GM12801 (cell line): ENCODE data around the gene PRCP.

Experiments
- TF ChIP-seq, protein P1 (sequence below): IDR thresholded peaks from one replicate; pipeline ENCODE4 v1.5.1; 2011; ENCODE audit warnings: control low read depth; ENCODE audit not compliant: insufficient read length; ENCODE audit errors: extremely low read depth

Gene PRCP

DNA sequence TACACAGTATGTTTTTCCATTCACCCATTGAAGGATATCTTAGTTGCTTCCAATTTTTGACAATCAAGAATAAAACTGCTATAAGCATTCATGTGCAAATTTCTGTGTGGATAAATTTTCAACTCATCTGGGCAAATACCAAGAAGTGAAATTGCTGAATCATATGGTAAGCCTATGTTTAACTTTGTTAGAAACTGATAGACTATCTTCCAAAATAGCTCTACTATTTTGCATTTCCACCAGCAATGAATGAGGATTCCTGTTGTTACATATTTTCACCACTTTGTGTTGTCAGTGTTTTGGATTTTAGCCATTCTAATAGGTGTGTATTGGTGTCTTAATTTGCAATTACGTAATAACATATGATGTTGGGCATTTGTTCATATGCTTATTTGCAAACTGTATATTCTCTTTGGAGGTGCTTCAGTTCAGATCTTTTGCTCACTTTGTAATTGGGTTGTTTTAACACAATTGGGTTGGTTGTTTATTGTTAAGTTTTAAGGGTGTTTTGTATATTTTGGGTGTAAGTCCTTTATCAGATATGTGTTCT lies 117.3 kb downstream of the PRCP start:
- TF ChIP-seq, protein P1, sequence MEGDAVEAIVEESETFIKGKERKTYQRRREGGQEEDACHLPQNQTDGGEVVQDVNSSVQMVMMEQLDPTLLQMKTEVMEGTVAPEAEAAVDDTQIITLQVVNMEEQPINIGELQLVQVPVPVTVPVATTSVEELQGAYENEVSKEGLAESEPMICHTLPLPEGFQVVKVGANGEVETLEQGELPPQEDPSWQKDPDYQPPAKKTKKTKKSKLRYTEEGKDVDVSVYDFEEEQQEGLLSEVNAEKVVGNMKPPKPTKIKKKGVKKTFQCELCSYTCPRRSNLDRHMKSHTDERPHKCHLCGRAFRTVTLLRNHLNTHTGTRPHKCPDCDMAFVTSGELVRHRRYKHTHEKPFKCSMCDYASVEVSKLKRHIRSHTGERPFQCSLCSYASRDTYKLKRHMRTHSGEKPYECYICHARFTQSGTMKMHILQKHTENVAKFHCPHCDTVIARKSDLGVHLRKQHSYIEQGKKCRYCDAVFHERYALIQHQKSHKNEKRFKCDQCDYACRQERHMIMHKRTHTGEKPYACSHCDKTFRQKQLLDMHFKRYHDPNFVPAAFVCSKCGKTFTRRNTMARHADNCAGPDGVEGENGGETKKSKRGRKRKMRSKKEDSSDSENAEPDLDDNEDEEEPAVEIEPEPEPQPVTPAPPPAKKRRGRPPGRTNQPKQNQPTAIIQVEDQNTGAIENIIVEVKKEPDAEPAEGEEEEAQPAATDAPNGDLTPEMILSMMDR, result no peak

DNA sequence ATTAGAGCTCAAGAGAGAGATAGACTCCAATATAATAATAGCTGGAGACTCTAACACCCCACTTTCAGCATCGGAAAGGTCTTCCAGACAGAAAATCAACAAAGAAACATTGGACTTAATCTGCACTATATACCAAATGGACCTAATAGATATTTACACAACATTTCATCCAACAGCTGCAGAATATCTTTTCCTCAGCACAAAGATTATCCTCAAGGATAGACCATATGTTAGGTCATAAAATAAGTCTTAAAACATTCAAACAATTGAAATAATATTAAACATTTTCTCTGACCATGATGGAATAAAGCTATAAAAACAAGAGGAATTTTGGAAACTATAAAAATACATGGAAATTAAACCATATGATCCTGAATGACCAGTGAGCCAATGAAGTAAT lies 121.5 kb downstream of the PRCP start:
- TF ChIP-seq, protein P1, result no peak

DNA sequence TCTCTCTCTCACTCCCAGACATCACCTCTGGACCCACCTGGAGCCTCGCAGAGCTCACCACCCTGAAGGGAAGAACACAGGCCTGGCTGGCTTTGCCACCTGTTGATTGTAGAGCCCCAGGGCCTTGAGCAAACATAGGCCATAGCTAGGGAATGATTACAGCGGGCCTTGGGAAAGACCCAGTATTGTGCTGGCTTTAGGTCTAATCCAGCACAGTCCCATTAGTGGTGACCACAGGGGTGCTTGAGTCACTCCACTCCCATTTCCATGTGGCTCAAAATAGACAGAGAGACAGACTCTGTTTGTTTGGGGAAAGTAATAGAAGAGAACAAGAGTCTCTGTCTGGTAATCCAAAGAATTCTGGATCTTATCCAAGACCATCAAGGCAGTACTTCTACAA lies 123.9 kb downstream of the PRCP start:
- TF ChIP-seq, protein P1, result no peak

DNA sequence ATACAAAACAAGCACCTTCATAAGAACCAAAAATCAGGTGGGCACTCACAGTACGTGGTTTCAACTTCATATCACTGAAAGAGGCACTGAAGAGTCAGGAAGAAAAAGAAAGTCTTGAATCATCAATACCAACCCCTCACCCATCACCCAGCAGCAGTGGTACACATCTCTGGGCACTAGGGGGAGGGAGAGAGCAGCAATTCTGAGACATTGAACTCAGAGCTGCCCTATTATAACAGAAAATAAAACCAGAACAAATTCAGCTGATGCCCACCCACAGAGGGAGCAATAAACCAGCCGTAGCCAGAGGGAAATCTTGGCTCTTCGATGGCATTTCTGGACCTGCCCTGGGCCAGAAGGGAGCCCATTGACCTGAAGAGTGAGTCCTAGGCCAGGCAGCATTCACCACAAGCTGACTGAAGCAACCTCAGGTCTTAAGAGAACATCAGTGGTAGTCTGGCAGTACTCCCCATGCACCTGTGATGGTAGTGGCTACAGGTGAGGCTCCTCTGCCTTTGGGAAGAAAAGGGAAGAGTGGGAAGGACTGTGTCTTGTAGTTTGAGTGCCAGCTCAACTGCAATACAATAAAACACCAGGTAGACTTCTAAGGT lies 124.4 kb downstream of the PRCP start:
- TF ChIP-seq, protein P1, result peak; percentile 67

DNA sequence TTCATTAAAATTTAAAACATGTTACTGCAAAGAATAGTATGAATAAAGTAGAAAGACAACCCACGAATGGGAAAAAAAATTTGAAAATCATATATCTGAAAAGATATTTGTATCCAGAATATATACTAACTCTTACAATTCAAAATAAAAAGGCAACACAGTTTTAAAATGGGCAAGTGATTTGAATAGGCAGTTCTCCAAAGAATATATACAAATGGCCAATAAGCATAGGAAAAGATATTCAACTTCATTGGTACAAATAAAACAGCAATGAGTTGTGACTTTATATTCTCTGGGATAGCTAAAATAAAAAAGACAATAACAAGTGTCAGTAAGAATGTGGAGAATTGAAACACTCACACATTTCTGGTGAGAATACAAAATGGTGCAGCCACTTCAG lies 125.0 kb downstream of the PRCP start:
- TF ChIP-seq, protein P1, result no peak
